MM.1S (cell line): ENCODE measurements around the gene GGT6.

Experiments used
- DNase-seq: peaks from one replicate; pipeline ENCODE4 v3.0.0-alpha.2; 2015
- H2AFZ ChIP-seq: fragments of 300-600 bp; sonication (generic); 2 replicates; pipeline ENCODE4 v1.6.0; 2016; ENCODE audit warnings: antibody characterized with exemption, low read length
- H3F3A ChIP-seq: fragments of 300-600 bp; sonication (generic); 2 replicates; pipeline ENCODE4 v1.6.1; 2016; ENCODE audit warnings: mild to moderate bottlenecking, antibody characterized with exemption, low read length, moderate library complexity, mixed read lengths; ENCODE audit not compliant: insufficient read depth
- H3K27ac ChIP-seq: fragments of 300-600 bp; sonication (generic); 2 replicates; pipeline ENCODE4 v1.5.1; 2016; ENCODE audit warnings: mild to moderate bottlenecking, low read length
- H3K27me3 ChIP-seq: fragments of 300-600 bp; sonication (generic); replicated peaks from 2 replicates; pipeline ENCODE4 v1.6.0; 2016; ENCODE audit warnings: low read length; ENCODE audit not compliant: insufficient read depth
- H3K36me3 ChIP-seq: fragments of 300-600 bp; sonication (generic); replicated peaks from 2 replicates; pipeline ENCODE4 v1.6.1; 2016; ENCODE audit warnings: mild to moderate bottlenecking, low read length, mixed read lengths; ENCODE audit not compliant: insufficient read depth
- H3K4me1 ChIP-seq: fragments of 300-600 bp; sonication (generic); 2 replicates; pipeline ENCODE4 v1.6.1; 2016; ENCODE audit warnings: low read length, mixed read lengths
- H3K4me2 ChIP-seq: fragments of 300-600 bp; sonication (generic); 2 replicates; pipeline ENCODE4 v1.6.0; 2016; ENCODE audit warnings: low read depth, low read length
- H3K4me3 ChIP-seq: fragments of 300-600 bp; sonication (generic); 2 replicates; pipeline ENCODE4 v1.5.1; 2016; ENCODE audit warnings: low read length, mixed read lengths
- H3K79me2 ChIP-seq: fragments of 300-600 bp; sonication (generic); 2 replicates; pipeline ENCODE4 v1.6.1; 2016; ENCODE audit warnings: mixed run types, low read length, mixed read lengths
- H3K9ac ChIP-seq: fragments of 300-600 bp; sonication (generic); 2 replicates; pipeline ENCODE4 v1.6.1; 2016; ENCODE audit warnings: low read length, mixed read lengths
- H3K9me2 ChIP-seq: fragments of 300-600 bp; sonication (generic); replicated peaks from 2 replicates; pipeline ENCODE4 v1.6.1; 2016; ENCODE audit warnings: mild to moderate bottlenecking, low read length, mixed read lengths; ENCODE audit not compliant: insufficient read depth
- H3K9me3 ChIP-seq: fragments of 300-600 bp; sonication (generic); replicated peaks from 2 replicates; pipeline ENCODE4 v1.6.1; 2016; ENCODE audit warnings: mild to moderate bottlenecking, low read length, mixed read lengths; ENCODE audit not compliant: insufficient read depth
- H4K20me1 ChIP-seq: fragments of 300-600 bp; sonication (generic); 2 replicates; pipeline ENCODE4 v1.6.1; 2016; ENCODE audit warnings: mild to moderate bottlenecking, low read length, moderate library complexity, mixed read lengths; ENCODE audit not compliant: insufficient read depth
- CTCF ChIP-seq: fragments of 300-600 bp; sonication (generic); IDR thresholded peaks from 2 replicates; pipeline ENCODE4 v1.5.1; 2016; ENCODE audit warnings: antibody characterized with exemption, low read length, mixed read lengths
- EZH2 ChIP-seq: fragments of 300-600 bp; sonication (generic); optimal IDR thresholded peaks from 2 replicates; pipeline ENCODE3; 2017; ENCODE audit warnings: low read depth, mild to moderate bottlenecking, antibody characterized with exemption, low read length, mixed read lengths
- EZH2phosphoT487 ChIP-seq: fragments of 300-600 bp; sonication (generic); IDR thresholded peaks from 2 replicates; pipeline ENCODE4 v1.6.1; 2018; ENCODE audit warnings: antibody characterized with exemption, low read length

GGT6 gene

GRCh38 chr17:4566785-4567184, 6.4 kb upstream of the GGT6 start:
- Histone ChIP-seq H3K4me3 (no peak overlapping the region), H3F3A (peaks cover 11% of the 10 kb centered on the region), H3K27me3 (no peaks in the 10 kb centered on the region), H3K9me3 (no peaks in the 10 kb centered on the region), H3K9me2 (no peaks in the 10 kb centered on the region), H4K20me1 (no peaks in the 10 kb centered on the region), H3K79me2 (no peaks in the 10 kb centered on the region), H2AFZ (no peak overlapping the region), H3K9ac (no peak overlapping the region), H3K4me1 (peaks cover 12% of the 10 kb centered on the region), H3K27ac (no peak overlapping the region), H3K36me3 (no peaks in the 10 kb centered on the region), H3K4me2 (no peak overlapping the region)
- DNase-seq: peak; percentile 55
- peak; percentile 76 for TF ChIP-seq CTCF
- TF ChIP-seq EZH2: no peak
- TF ChIP-seq EZH2phosphoT487: no peak

- H4K20me1 ChIP-seq: no peaks in the 10 kb centered on the region
- no peaks in the 10 kb centered on the region for H3K36me3 ChIP-seq
- H3K4me3 ChIP-seq: peak overlapping the region; percentile 36; the same call in 1 of the 2 replicates
- peak; percentile 84 for DNase-seq
- peaks cover 19% of the 10 kb centered on the region for H3K4me1 ChIP-seq
- no peak overlapping the region for H3K27ac ChIP-seq
- H3F3A ChIP-seq: peaks cover 13% of the 10 kb centered on the region
- H3K9ac ChIP-seq: no peak overlapping the region
- TF ChIP-seq EZH2phosphoT487 (no peak), EZH2 (no peak), CTCF (peak; percentile 87)
- no peaks in the 10 kb centered on the region for H3K27me3 ChIP-seq
- H3K79me2 ChIP-seq: no peaks in the 10 kb centered on the region
- peak overlapping the region; percentile 73; the same call in 1 of the 2 replicates for H3K4me2 ChIP-seq
- peak overlapping the region; percentile 34 for H2AFZ ChIP-seq
- no peaks in the 10 kb centered on the region for H3K9me3 ChIP-seq
- H3K9me2 ChIP-seq: no peaks in the 10 kb centered on the region
Measured at GRCh38 chr17:4565209-4566141, 5.1 kb upstream of the GGT6 start.

- Histone ChIP-seq H3K4me2 (peak overlapping the region; percentile 81), H3K9ac (peak overlapping the region; percentile 37; the same call in 1 of the 2 replicates), H3K36me3 (no peaks in the 10 kb centered on the region), H4K20me1 (no peaks in the 10 kb centered on the region), H3K9me2 (no peaks in the 10 kb centered on the region), H2AFZ (peak overlapping the region; percentile 83), H3F3A (peaks cover 13% of the 10 kb centered on the region), H3K4me1 (peaks cover 19% of the 10 kb centered on the region), H3K79me2 (no peaks in the 10 kb centered on the region), H3K4me3 (peak overlapping the region; percentile 44), H3K27ac (peak overlapping the region; percentile 78; the same call in 1 of the 2 replicates), H3K9me3 (no peaks in the 10 kb centered on the region), H3K27me3 (no peaks in the 10 kb centered on the region)
- DNase-seq: peak; percentile 58
- no peak for TF ChIP-seq EZH2
- no peak for TF ChIP-seq EZH2phosphoT487
- TF ChIP-seq CTCF: no peak
Measured at GRCh38 chr17:4562015-4562969, 1.9 kb upstream of the GGT6 start.
